Panc1 (cell line): Measurements from ENCODE around the gene GRK3.

Experiments
- POLR2AphosphoS5 ChIP-seq: IDR thresholded peaks from 2 replicates; pipeline ENCODE4 v1.6.1; 2012; ENCODE audit warnings: mild to moderate bottlenecking, low read depth, low read length, moderate library complexity
- TCF7L2 ChIP-seq: IDR thresholded peaks from 2 replicates; pipeline ENCODE4 v1.6.1; 2011; ENCODE audit warnings: mild to moderate bottlenecking, low read depth, low read length, inconsistent platforms
- TF ChIP-seq, protein P1 (sequence below): fragments of 450-650 bp; IDR thresholded peaks from 2 replicates; pipeline ENCODE4 v1.5.1; 2017; ENCODE audit warnings: mild to moderate bottlenecking

DNA sequence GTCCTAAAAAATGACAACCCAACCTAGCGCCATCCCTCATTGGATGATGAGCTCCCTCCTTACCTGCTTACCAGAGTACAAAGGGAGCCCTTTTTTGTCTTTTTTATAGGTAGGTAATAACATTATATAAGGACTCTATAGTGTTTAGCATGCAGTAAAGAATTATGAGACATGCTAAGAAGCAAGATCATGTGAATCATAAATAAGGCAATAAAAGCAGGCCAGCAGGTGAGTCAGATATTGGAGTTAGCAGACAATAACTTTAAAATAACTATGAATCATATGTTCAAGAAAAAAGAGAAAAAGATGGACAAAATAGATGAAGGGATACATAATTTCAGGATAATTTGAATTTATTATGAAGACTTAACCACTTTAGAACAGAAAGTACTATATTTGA, 81.5 kb downstream of the GRK3 start:
- TF ChIP-seq, protein P1, sequence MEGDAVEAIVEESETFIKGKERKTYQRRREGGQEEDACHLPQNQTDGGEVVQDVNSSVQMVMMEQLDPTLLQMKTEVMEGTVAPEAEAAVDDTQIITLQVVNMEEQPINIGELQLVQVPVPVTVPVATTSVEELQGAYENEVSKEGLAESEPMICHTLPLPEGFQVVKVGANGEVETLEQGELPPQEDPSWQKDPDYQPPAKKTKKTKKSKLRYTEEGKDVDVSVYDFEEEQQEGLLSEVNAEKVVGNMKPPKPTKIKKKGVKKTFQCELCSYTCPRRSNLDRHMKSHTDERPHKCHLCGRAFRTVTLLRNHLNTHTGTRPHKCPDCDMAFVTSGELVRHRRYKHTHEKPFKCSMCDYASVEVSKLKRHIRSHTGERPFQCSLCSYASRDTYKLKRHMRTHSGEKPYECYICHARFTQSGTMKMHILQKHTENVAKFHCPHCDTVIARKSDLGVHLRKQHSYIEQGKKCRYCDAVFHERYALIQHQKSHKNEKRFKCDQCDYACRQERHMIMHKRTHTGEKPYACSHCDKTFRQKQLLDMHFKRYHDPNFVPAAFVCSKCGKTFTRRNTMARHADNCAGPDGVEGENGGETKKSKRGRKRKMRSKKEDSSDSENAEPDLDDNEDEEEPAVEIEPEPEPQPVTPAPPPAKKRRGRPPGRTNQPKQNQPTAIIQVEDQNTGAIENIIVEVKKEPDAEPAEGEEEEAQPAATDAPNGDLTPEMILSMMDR, result no peak
- no peak for TF ChIP-seq TCF7L2
- no peak for TF ChIP-seq POLR2AphosphoS5
